T follicular helper cell (primary cell): ENCODE results near the gene IRX1.

Source experiments
- DNase-seq: peaks from one replicate; pipeline ENCODE4 v3.0.0-alpha.2; 2020; ENCODE audit warnings: low read depth
- total RNA-seq, 2 experiments: gene quantifications; one replicate each; lab custom pipeline; 2026; lab: John Stamatoyannopoulos, UW

IRX1 gene
- total RNA-seq: 0 reads per million in 2 experiments

DNA sequence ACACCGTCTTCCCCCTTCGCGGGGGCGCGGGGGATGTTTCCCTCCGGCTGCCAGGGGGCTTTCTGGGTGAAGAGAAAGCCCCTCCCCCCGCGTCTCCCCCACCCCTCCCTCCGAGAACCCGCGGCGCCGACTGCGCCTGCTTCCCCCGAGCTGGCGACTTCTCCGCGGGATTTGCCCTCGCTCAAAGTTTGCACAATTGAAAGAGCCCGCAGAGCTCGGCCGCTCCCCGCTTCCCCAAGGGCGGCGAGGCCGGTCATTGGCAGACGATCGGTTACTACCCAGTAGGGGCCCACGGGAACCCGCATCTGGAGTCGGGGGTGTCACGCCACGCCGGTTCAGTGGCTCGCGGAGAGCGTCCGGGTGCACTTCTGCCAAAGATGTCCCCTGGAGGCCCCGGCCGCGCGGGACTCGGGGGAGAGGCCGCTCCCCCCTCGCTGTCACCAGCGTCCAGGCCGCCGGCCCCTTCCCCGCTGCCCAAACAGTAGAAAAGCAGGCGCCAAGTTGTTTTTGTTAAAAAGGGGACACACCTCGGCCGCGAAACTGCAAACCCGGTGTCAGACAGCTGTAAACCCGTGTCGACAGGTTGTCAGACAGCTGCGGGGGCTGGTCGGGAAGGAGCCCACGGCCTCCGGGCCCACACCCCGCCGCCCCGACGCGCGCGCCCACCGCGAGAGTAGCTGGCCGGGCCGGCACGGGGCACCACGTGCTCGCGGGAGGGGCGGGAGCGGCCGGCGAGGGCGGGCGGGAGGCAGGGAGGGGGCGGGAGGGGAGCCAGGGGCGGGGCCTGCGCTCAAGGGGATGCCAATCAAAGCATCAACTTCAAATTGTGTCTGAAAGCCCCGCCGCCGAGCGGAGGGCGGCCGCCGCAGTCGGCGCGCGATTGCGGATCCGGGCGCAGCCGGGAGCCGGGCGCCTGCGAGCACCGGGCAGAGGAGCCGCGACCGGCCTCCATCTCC, at the start of gene IRX1:
Gene IRX1, plus strand, starts transcription at position 827 of the 956 bp plus-strand sequence. CDS start 274 bp downstream, outside the sequence.
- DNase-seq: no peak

GRCh38 chr5:3546028-3546427, 49.6 kb upstream of the IRX1 start:
- DNase-seq: no peak

GRCh38 chr5:3564116-3564515, 31.5 kb upstream of the IRX1 start:
- no peak for DNase-seq

DNA sequence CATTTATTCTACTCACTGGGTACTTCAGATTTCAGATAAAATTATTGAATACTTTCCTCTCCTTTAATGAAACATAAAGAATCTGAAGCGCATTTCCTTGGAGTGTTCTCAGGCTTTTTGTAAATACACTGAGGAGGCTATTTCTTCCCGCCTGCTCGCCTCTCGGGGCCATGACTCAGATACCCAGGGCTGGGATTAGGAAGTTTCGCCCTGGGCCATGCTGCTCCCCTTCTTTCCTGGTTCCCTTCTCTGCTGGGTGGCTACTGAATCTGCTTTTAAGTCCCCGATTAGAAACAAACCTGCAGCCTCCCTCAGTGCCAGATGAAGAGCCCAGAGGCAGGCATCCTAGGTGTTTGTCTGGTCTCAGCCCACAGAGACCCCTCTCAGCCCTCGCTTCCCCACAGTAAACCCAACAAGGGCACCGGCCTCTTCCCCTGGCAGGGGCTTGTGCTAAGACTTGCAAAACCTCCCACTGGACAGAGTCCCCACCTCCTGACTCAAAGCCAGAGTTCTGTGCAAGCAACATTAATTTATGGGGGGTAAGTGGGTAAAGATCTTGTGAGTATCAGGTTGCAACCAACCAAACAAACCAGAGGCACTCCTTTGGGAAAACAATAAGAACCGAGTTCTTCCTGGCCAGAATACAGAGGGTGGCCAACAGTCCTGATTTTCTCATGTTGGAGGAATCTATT, 30.7 kb upstream of the IRX1 start:
- DNase-seq: no peak

GRCh38 chr5:3584724-3585531, 10.7 kb upstream of the IRX1 start:
- DNase-seq: no peak

DNA sequence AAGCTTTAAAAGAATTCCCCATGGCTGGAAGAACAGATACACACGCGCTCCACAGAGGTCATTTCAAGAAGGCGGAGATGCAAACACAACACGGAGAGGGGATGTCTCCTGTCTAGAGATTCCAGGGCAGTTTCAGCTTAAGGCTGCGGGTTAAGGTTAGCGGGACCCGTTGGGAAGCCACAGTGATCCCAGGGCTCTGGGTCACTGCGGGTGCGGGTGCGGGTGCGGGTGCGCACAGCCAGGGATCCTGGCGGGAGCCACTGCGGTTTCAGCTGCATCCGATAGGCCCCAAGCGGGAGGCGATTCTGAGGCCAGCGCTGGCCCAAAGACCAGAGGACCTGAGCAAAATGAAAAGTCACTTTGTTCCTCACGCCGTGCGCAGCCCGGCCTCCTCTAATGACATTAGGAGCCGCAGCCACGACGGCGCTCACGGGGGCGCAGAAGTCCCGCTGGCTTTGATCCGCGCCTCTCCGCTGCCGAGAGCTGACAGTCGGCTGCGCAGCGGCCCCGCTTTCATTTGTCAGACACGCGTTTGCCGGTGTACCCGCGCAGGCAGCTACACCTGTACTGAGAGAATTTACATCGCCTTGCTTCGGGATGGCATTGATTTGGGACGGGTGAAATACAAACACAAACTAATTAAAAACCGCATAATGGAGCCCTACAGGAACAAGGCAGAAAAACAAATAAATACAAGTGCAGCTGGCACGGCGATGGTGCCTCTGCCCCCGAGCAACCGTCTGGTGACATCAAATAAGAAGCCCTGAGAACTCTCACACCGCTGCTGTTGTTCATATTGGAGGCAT, 5.3 kb upstream of the IRX1 start:
- no peak for DNase-seq

DNA sequence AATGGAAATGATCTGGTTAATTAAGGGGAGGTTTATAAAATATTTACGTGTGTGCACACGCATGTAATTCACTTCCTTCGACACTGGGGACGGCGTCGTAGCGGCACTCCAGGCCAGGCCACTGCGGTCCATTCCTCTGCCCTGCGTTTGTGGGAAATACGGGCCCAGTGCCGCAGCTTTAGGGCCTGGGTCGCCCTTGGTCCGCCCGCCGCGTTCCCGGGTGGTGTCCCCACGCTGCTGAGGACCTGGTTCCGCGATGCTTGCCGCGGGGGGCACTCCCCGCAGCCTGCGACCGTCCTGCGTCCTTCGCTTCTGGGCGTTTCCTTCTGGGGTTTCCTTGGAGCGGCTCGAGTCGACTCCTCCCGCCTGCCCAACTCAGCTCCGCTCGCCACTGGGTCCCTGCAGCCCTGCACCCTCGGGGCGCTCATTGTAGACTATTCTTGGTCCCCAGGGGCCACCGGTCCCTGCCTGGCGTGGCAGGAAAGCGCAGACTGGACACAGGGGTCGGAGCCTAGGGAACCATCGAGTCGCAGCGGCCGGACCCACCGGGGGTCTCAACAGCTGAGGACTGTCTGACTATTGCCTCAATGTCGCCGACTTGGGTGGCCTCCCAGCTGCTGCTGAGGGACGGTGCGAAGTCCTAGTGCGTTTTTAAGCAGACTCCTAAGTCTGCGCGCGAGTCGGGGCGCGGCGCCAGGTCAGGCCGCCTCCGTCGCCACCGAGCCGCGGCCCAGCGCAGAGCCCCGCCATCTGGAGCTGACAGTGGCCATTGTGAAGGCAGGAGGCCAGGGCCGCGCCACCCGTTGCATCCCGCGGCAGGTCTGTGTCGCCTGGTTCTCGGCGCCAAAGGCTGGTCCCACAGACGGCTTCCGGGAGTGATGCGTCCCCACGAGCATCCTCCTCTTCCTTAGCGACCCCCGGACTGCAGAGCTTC, 4.4 kb upstream of the IRX1 start:
- DNase-seq: no peak

DNA sequence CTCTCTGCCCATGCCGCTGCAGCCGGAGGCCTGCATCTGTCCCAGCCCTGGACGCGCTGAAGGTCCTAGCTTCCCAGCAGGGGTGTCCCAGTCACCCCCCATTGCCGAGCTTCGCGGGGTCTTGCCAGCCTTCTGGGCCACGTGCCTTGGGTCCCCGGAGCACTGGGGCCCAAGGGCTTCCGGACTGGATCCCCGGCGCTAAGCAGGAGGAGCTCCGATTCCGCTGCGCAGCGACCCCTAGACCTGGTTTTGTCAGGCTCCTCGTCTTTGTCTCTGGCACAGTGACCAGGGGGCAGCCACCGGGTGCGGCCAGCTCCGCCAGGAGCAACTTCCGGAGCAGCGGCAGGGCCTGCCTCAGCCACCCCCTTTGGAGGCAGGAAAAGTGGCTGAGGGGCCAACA, 3.3 kb upstream of the IRX1 start:
- DNase-seq: no peak

DNA sequence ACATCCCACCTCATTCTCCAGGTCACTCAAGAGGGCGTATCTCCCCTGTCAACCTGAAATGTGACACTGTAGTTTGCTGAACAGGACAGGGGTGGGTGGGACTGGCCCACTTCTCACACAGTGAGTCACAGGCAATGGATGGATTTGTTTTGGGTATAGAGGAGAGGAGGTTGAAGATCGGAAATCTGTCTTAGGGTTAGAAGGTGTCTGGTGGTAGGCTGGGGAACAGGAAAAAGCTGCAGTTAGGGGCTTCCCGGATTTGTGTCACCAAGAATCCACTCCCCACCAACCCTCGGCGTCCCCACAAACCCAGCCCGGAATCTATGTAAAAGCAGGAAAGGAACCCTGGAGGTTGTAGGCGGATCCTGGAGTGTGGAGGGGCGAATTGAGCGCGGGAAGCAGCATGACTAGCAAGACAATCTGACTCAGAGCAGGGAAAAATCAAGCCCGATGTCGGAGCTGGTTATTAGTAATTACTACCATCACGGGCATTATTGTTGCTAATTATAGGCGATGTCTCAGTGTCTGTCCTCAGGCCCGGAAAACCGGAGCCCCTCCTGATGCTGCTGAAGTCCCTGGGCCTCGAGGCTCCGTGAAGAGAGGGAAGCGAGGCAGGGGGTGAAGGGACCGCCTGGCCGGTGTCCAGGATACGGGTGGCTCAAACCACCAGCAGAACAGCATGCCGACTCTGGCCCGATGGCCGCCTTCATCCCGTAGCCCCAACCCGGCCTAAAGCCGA, 1.7 kb upstream of the IRX1 start:
- no peak for DNase-seq

GRCh38 chr5:3594510-3595005, 1.1 kb upstream of the IRX1 start:
- no peak for DNase-seq

- DNase-seq: no peak
Measured at GRCh38 chr5:3596261-3596825, 711 bp downstream of the IRX1 start.

DNA sequence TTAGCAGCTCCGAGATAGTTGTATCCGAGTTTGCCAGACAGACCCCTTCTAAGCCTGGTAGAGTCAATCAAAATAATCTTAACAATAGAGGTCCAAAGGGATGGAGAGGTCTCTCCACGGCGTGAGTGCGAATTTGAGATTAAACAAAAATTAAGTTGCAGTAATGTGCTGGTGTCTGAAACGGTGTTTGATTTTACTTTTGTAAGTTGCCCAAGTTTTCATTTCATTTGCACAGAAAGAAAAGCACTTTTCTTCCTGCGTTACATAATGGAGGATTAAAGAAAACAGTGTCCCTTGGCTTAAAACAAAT, 1.2 kb downstream of the IRX1 start:
- no peak for DNase-seq

GRCh38 chr5:3597167-3598007, 1.8 kb downstream of the IRX1 start:
- DNase-seq: no peak

GRCh38 chr5:3598207-3598606, 2.6 kb downstream of the IRX1 start:
- no peak for DNase-seq

- DNase-seq: no peak
Measured at GRCh38 chr5:3598769-3599211, 3.2 kb downstream of the IRX1 start.

DNA sequence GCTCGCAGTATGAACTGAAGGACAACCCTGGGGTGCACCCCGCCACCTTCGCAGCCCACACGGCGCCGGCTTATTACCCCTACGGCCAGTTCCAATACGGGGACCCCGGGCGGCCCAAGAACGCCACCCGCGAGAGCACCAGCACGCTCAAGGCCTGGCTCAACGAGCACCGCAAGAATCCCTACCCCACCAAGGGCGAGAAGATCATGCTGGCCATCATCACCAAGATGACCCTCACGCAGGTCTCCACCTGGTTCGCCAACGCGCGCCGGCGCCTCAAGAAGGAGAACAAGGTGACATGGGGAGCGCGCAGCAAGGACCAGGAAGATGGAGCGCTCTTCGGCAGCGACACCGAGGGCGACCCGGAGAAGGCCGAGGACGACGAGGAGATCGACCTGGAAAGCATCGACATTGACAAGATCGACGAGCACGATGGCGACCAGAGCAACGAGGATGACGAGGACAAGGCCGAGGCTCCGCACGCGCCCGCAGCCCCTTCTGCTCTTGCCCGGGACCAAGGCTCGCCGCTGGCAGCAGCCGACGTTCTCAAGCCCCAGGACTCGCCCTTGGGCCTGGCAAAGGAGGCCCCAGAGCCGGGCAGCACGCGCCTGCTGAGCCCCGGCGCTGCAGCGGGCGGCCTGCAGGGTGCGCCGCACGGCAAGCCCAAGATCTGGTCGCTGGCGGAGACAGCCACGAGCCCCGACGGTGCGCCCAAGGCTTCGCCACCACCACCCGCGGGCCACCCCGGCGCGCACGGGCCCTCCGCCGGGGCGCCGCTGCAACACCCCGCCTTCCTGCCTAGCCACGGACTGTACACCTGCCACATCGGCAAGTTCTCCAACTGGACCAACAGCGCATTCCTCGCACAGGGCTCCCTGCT, 3.8 kb downstream of the IRX1 start:
- no peak for DNase-seq
